Measurements from ENCODE around the gene SMIM1. TPM values are rescaled to one million over a fixed set of nuclear protein-coding genes. Genes with fewer than 3 reads are reported as not detected.
A peak's percentile ranks its signal among the peaks of the same experiment; 100 is the strongest.

The SMIM1 gene
- total RNA-seq, 1 experiment from 2014 or later, result not detected

DNA sequence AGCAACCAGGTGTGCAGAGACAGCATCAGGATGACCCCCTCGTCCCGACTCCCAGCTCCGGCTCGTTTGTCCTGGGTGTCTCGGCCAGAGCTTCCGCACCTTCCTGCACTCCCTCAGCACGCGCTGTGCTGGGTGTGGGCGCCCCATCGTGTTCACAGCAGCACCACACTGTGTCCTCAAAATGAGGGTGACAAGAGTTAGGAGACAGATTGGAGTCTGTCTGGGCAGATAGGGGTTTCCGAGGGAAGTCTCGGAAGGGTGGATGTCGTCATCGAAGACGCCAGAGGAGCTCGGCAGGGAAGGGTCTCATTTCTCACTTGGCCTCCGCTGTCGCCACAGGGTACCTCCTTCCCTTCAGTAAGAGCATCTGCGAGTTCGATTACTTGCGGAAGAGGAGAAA, 16.2 kb upstream of the SMIM1 start:
- no peak for DNase-seq (ENCODE audit: low read depth)

DNA sequence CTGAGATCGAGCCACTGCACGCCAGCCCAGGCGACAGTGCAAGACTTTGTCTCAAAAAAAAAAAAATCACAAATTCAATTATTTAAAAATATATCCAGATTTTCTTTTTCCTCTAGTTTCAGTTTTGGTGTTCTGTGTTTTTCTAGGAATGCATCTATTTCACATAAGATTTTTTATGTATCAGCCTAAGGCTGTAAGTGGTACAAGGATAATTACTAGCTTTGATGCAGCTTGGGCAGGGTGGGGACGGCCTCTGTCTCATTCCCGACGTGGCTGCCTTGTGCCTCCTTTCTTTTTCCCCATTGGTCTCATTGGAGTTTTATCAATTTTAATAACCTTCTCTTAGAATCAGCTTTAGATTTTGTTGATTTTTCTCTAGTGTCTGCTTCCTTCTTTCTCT, 13.4 kb upstream of the SMIM1 start:
- DNase-seq (ENCODE audit: low read depth), result no peak

GRCh38 chr1:3759796-3760195, 12.8 kb upstream of the SMIM1 start:
- DNase-seq (ENCODE audit: low read depth), result no peak

GRCh38 chr1:3761296-3762010, 11.1 kb upstream of the SMIM1 start:
- no peak for DNase-seq (ENCODE audit: low read depth)

DNA sequence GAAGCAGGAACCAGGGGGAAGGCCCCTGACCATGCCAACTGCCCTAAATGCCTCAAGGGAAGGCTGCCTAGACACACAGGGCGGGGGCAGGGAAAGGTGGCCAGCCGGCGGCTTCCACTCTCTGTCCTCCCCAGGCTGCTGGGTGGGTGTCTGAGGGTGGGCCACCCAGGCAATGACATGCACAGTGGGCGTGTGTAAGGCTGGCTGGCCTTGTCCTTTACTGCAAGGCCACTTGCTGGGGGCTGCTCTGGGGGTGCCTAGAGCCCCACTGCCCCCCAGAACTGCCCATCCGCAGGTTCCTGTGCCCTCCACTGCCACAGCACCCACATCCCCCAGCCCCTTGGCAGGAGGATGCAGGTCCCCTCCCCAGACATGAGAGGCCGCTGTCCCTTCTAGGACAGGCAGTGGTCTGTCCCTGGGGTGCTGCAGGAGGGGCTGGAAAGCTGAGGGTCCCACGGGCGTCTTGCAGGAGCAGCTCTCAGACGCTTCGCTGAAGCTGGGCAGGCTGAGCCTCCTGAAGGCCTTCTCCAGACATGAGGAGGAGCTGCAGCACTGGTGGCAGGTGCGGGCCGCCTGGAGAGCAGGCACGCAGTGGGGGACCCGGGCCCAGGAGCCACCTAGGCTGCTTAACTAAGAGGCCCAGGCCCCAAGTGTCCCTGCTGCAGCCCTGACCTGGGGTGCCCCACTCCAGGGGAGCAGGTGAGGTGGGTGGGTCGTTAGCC, 10.2 kb upstream of the SMIM1 start:
- no peak for DNase-seq (ENCODE audit: low read depth)

DNA sequence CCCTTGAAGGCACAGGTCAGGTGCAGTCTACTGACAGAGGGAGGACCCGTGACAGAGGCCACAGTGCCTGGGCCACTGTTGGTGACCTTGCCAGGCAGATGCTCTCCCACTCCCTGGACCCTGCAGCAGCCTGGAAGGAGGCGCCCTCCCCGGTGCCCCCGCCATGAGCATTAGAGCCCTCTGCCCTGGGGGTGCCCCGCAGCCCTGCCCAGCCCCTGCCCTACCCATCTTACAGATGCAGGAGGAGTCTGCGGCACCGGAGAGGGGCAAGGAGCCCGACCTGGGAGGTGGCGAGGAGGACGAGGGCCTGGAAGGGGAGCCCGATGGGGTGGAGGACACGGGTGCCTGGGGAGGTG, 9.7 kb upstream of the SMIM1 start:
- no peak for DNase-seq (ENCODE audit: low read depth)

GRCh38 chr1:3763351-3764125, 9.0 kb upstream of the SMIM1 start:
- DNase-seq (ENCODE audit: low read depth), result no peak

DNA sequence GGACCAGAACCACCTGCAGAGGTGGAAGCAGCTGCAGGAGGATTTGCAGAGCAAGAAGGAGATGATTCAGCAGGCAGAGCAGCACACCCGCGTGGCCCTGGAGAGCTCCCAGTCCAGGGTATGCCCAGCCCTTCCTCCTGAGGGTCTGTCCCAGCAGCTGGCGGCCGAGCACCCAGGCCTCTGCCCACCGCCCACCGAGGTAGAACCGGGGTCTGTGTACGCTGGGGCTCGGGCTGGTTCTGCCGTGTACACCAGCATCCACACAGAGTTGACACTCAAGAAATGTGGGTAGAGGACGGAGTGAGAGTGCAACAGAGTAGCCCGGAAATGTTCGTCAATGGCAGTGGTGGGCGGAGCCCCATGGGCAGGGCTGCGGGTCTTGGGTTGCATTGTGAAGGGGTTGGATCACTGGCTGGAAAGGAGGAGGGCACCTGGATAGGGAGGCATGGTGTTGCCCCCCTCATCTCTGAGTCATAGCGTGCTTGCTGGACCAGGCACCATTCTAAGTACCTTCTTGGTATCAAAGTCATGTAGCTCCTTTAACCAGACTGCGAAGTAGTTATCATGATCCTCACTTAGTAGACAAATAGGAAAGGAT, 5.1 kb upstream of the SMIM1 start:
- DNase-seq (ENCODE audit: low read depth), result no peak

- DNase-seq (ENCODE audit: low read depth), result no peak
Observed at GRCh38 chr1:3768811-3769390, 3.6 kb upstream of the SMIM1 start.

GRCh38 chr1:3770047-3770765, 2.3 kb upstream of the SMIM1 start:
- no peak for DNase-seq (ENCODE audit: low read depth)

DNA sequence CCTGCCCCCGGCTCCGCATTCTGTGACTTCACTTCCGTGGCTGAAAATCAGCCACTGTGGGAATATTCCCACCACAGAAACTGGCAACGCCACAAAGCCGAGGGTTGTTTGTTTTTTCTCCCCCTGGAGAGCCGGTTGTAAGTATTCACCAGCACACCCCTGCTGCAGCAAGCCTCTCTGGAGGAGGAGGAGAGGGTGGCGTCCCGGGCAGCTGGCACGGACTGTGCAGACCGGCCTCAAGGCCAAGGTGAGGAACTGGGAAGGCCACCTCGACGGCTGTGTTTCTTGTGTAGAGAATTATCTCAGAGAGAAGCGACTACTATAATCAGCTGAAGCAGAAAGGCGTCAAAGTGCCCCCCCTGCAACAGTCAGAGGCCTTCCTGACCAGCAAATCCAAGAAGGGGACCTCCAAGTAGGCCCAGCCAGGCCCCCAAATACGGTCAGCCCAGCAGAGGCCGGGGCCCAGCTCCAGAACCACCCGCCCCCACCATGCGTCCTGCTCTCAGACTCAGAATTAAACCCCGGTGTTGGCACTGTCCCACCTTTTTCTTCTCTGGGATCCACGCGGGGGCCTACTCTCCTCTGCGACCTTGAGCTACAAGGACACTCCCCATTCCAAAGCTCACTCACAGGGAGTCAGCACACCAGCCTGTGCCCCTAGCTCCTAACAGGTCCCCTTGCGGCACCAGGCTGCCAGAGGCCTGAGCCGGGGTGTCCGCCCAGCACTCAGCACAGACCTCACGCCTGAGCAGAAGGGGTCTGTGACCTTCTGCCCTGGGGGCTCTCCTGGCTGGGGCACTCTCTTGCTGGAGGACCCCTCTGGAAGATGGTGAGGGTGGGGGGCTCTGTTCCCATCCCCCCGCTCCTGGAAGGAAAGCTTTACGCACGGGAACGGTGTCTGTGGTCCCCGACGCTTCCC, 1.2 kb upstream of the SMIM1 start:
- DNase-seq (ENCODE audit: low read depth), result no peak

GRCh38 chr1:3772027-3772714, 378 bp upstream of the SMIM1 start:
- peak; percentile 70 for DNase-seq (ENCODE audit: low read depth)

DNA sequence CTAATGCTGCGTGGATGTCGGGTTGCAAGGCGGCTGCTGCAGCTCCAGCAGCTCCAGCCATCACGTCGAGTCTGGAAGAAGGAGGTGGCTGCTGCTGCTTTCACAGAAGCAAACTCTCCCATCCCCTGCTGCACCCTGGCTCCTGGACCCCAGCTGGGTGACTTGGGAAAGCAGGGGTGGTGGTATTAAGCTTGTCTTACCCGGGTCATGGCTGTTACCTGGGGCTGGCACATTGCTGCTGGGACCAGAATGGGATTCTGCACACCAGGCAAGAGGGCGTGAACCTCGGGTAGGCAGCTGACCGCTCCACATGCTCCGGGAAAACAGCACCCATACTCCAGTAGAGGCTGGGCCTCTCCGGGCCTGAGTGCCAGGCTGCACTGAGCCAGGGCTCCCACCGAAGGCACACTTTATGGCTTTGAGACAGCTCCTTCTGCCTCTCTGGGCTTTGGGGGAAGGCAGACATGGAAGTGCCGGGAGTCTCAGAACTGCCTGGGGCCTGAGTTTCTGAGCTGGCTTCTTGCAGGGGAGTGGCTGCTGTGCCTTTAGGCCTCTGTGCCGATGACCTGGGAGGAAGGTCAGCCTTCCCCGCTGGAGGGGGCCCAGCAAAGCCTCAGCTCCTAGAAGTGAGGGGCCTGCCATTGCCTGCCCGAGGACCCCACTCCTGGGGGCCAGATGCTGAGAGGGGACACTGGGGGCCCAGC, 1.2 kb downstream of the SMIM1 start:
- no peak for DNase-seq (ENCODE audit: low read depth)

DNA sequence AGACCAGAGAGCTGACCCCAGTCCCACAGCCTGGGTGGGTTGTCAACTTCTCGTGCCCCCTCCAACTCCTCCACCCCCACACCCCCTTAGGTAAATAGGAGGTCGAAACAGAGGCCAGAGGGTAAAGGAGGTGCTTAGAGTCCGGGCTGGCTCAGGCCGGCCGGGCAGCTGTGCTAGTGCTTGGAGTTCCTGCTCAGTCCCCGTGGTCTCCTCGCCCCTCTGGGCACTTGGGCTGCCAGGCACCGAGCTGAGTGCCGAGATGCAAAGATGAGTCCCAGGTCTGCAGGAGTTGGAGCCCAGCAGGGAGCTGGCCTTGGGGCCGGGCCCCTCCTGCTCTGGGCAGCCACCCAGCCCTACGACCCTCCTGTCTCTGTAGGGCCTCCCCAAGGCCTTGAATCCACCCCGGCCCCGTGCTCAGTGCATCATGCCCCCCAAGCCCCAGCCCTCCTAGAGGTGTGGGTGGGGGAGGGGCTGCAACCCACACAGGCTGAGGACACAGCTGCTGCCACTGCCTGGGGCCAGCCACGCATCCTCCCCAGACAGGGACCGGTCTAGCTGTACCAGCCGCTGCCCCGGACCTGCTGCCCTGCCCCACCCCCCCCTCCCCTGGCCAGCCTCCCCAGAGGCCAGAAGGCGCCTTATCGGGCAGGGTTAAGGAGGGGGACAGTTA, 1.9 kb downstream of the SMIM1 start:
- no peak for DNase-seq (ENCODE audit: low read depth)

DNA sequence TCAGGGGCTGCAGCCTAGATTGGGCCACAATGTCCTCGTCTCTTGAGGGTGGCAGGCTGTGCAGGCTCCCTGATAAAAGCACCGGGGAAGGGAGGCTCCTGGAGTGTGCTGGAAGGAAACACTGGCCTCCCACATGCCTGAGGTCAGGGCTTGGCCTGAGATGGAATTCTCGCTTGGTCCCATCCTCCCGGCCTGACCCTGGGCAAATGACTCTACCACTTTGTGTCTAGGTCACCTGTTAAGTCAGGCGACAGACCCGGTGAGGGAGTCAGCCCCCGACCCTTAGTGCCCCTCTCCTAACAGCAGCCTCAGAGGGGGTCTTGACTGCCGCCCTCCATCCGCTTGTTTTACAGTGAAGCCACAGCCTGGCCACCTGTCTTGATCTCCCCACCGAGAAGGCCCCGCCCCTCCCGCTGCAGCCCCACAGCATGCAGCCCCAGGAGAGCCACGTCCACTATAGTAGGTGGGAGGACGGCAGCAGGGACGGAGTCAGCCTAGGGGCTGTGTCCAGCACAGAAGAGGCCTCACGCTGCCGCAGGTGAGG, 2.5 kb downstream of the SMIM1 start:
- peak; percentile 24 for DNase-seq (ENCODE audit: low read depth)

DNA sequence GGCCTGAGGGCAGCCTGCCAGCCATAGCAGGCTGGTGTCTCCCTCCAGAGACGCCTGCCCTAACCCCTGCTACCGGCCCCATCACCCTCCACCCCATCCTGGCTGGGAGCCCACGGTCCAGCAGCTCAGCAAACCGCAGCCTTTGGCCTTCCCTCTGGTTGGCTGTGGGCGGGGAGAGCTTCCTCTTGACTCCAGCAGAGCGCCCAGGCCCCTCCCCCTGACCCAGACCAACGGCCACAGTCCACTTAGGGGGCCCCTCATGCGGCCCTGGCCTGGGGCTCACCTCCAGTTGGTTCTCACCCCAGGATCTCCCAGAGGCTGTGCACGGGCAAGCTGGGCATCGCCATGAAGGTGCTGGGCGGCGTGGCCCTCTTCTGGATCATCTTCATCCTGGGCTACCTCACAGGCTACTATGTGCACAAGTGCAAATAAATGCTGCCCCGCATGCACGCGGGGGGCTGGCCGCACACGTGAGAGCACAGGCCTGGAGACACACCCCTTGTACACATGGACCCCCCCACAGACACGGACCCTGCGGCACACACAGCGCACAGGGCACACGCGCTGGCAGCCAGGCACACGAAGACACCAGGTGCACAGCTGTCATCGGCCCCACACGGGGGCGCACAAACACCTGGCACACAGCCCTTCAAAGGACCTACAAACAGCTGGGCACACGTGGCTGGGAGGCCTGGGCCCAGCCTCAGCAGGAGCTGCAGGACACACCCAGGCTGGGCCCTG, 3.1 kb downstream of the SMIM1 start:
- peak; percentile 68 for DNase-seq (ENCODE audit: low read depth)

DNA sequence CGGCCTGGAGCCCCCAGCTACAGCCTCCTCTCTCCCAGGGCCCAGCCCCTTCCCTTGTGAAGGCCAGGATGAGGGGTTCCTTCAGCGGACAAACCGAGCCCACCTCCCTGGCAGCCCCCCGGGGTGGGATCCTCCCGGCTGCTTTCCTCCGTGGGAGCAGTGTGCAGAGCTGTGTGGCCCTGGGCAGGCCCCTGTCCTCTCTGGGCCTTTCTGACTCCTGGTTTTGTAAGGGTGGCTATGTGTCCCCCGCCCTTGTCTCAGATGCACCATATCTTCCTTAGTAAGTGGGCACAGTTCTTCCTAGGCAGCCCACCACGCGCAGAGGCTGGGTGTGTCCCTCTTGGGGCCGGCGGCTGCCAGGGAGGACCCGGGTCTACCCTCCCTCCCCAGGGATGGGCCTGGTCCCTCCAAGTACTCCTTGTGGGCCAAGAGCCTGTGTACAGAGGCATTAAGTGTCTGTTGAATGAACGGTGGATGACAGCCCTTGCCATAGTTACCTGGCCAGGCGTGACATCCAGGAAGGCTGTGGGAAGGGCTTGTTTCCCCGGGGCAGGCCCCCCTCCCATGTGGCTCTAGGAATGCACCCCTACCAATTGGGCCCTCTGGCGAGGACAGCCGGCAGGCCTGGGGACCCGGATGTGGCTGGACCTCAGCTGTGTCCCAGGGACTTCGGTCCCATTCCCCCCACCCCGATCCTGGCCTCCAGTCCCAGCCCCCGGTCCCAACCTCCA, 3.8 kb downstream of the SMIM1 start:
- no peak for DNase-seq (ENCODE audit: low read depth)
